HG03457 (cell line): ENCODE measurements around the gene LSM2.

Experiments used
- ATAC-seq: cut with Tn5 transposase; IDR thresholded peaks from one replicate; pipeline ENCODE4 v1.9.1; 2021; ENCODE audit warnings: moderate number of reproducible peaks; ENCODE audit not compliant: unreplicated experiment

The LSM2 gene

GRCh38 chr6:31778193-31778592, 28.6 kb downstream of the LSM2 start:
- no peak for ATAC-seq

GRCh38 chr6:31777667-31778050, 29.1 kb downstream of the LSM2 start:
- no peak for ATAC-seq

- no peak for ATAC-seq
Observed at GRCh38 chr6:31776989-31777666, 29.6 kb downstream of the LSM2 start, which contains the start of gene VWA7. Gene VWA7 (minus strand): TSS chr6:31777328. CDS start chr6:31776779, 549 bp downstream.

- ATAC-seq = no peak
Observed at GRCh38 chr6:31776485-31776988, 30.2 kb downstream of the LSM2 start.

GRCh38 chr6:31775633-31776484, 30.9 kb downstream of the LSM2 start:
- no peak for ATAC-seq

GRCh38 chr6:31775184-31775583, 31.6 kb downstream of the LSM2 start:
- ATAC-seq = no peak

- ATAC-seq = no peak
Observed at GRCh38 chr6:31771992-31772358, 34.8 kb downstream of the LSM2 start.

GRCh38 chr6:31770860-31771259, 35.9 kb downstream of the LSM2 start:
- ATAC-seq = no peak

- ATAC-seq = no peak
Observed at GRCh38 chr6:31769684-31770371, 36.9 kb downstream of the LSM2 start.

GRCh38 chr6:31768363-31769257, 38.2 kb downstream of the LSM2 start:
- ATAC-seq = no peak

- ATAC-seq = no peak
Observed at GRCh38 chr6:31767096-31767645, 39.6 kb downstream of the LSM2 start.

GRCh38 chr6:31765910-31766794, 40.6 kb downstream of the LSM2 start:
- ATAC-seq = no peak

- ATAC-seq = no peak
Observed at GRCh38 chr6:31765559-31765909, 41.2 kb downstream of the LSM2 start.

- ATAC-seq = no peak
Observed at GRCh38 chr6:31764198-31764597, 42.6 kb downstream of the LSM2 start.

GRCh38 chr6:31763619-31763940, 43.2 kb downstream of the LSM2 start:
- no peak for ATAC-seq

- ATAC-seq = no peak
Observed at GRCh38 chr6:31762878-31763618, 43.7 kb downstream of the LSM2 start.

- ATAC-seq = no peak
Observed at GRCh38 chr6:31762356-31762755, 44.4 kb downstream of the LSM2 start, which contains the start of gene SAPCD1. Gene SAPCD1 (plus strand): TSS chr6:31762656. CDS start chr6:31763055, 399 bp downstream.

- ATAC-seq = no peak
Observed at GRCh38 chr6:31761343-31761742, 45.4 kb downstream of the LSM2 start.

- no peak for ATAC-seq
Observed at GRCh38 chr6:31760790-31761189, 46.0 kb downstream of the LSM2 start.
